GM19193 (cell line): ENCODE measurements around the gene CMC1.
A peak's percentile ranks its signal among the peaks of the same experiment; 100 is the strongest.

ENCODE experiments used
- POLR2A ChIP-seq: IDR thresholded peaks from 4 replicates; pipeline ENCODE4 v1.6.1; 2011; ENCODE audit not compliant: insufficient read depth, insufficient read length; ENCODE audit errors: extremely low read depth

CMC1 gene, protein sequence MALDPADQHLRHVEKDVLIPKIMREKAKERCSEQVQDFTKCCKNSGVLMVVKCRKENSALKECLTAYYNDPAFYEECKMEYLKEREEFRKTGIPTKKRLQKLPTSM

DNA sequence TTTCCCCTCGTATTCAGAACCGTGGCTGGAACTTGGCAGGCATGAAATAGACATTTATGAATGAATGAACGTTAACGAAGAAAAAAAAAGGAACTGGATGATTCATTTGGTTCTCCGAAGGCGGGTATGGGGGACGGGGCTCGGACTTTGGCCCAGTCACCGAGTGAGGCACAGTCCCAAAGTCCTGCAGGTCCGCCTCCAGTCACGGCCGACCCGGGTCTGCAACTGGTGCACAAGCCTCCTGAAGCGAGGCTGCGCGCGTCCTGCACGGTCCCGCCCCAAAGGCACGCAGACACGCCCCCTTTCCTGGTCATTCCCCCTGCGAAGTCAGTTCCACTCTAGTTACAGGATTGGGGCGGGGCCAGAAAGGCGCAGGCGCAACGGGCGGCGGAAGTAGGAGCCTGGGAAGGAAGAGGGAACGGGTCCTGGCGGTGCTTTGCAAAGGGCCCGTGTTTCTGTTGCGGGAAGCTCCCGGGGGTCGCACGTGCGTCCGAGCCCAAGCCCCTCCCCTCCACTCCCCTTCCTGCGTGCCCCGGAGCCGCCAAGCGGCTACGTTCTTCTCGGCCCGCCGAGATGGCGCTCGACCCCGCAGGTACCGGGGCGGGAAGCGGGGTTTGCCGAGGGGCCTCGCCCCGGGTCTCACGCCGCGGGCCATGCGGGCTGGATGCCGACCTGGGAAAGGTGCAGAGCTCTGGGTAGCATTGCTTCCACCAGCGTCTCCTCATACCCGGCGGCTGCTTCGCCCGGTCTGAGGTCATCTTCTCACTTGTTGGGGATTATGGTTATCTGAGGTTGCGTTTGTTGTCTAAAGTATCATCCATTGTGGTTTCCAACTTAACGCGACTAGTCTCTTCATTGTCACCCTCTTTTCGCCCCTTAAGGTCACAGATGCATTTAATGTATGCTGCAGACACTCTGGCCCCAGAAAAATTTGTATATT lies at the start of gene CMC1:
TSS of gene CMC1 (plus strand) at position 399 of the 940 bp plus-strand sequence. CDS start at position 574, 175 bp downstream.
- TF ChIP-seq POLR2A = peak; percentile 94

DNA sequence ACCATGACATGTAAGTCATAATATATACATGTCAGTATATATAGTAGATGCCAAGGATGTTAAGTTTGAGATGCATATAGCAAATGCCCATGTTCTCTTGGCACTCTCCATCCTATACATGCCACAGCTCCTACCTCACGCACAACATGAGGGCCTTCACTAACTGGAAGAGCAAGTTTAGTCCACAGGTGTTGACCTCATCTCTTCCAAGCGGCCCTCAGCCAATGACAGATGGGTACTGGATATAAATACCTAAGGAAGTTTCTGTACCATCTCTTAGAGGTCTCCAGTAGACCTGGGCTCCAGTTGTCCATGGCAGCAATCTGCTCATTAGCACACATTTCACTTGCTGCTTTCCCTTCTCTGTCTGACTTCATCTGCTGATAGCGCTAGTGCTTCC lies 43.3 kb upstream of the CMC1 start:
- TF ChIP-seq POLR2A = no peak

DNA sequence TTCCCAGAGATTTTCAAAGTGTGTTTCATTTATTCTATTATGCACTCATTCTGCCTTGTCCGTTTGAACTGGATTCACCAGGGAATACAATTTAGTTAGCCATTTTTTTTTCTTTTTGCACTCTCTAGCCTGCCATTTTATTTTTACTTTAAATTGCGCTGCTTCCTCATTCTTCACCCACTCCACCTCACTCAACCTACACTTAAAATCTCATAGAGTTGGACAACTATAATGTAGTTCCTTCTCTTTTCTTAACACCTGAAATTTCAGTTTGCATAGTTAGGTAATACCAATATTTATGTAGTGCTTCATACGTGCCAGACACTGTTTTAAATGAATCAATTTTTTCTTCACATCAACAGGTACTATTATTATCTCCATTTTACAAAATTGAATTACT lies 42.4 kb upstream of the CMC1 start:
- TF ChIP-seq POLR2A = no peak

DNA sequence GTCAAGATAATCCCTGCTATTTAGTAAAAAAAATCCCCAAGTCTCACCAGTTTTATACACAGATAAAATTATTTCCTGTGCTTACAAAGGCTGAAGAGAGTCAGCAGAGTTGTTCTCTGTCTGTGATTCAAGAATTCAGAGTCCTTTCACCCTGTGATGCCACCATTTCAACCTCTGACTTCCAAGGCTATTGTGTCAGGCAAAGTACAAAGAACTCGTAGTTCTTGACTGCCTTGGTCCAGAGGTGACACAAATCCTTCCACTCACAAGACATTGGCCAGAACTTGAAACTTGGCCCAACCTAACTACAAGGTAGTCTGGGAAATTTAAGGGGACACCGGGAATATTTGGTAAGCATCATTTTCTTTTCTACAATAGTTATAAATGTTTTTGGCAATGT lies 34.9 kb upstream of the CMC1 start:
- no peak for TF ChIP-seq POLR2A

DNA sequence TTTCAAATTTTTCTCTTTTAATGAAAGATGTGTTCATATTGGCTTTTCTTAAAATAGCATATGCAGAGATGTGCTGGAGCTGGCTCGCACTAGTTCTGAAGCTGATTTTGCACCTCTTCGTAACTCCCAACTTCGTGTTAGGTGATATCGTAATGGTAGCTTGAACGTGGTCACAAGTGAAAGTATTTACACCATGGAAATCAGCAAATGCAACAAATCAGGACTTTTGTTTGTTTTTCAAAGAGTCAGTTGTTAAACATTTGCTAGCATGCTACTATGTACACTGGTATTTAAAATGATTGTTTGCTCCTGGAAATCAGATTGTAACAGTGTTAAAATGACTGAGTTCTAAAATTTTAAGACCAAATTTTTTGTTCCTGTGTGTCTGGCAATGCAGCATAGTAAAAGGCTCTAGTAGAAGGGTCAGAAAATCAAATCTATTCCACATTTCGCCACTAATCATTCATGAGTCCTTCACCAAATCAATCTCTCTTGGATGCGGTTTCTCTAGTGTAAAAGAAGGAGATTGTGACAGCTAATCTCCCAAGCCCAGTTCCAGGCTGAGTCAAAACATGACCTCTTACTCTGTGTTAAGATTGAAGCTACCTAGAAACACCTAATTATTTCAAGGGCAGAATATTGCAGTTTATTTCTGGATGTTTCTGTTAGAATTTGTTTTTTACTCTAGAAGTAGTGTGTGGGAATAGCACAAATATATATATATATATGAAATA lies 34.3 kb upstream of the CMC1 start:
- no peak for TF ChIP-seq POLR2A

DNA sequence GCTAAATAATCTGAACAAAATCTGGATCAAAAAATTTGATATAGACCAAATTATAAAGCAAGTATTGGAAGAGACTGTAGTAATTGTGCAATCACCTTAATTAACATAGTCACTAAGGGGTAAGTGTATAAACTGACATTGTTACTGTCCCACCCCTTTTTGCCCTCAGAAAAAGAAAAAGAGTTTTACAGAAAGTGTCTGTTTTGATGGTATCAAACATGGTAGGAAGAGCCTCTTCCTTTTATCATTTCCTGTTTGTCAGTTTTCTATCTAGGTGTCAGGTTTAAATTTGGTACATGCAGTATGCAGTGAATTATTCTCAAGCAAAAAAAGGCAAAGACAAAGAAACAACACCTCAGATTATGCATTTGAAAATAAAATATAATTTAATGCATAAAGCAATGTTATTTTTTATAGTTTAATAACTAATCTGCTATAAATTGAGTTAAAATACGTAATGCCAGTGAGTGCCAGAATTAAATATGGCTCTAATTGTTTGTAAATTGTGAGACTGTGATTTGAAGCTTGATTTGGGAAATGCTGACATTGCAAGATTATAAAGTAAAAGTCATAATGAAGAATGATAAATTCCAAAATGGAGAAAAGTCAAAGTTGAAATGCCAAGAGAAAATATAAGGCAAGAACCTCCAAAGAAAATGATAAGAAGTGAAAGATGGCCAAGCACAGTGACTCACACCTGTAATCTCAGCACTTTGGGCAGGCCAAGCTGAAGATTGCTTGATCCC lies 30.3 kb upstream of the CMC1 start:
- TF ChIP-seq POLR2A = no peak

DNA sequence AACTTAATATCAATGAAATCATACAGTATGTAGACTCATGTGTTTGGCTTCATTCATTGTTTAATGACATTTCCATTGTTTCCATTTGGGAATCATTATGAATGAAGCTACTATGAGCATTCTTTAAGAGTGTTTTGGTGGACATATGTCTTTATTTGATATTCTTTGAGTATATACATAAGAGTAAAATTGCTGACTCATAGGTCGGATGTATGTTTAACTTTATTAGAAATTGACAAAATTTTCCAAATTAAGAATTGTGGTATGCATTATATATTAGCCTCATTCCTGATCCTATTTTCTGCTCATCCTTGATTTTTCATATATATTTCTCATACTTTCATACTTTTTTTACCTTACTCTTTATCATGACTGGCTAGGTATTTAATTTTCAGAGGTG lies 28.7 kb upstream of the CMC1 start:
- no peak for TF ChIP-seq POLR2A

DNA sequence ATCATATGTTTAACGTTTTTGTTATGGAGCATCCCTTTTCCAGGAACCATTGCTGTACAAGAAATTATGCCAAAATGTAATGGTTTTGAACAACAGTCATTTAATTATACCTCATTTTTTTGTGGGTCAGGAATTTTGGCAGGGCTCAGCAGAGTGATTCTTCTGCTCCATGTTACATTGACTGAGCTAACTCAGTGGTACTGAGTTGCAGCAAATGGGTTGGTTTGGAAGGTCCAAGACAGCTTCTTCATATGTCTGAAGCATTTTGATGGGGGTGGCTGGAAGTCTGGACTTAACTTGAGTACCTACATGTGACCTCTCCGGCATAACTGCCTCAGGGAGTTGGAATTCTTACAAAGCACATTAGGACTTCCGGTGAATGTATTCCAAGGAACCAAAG lies 26.0 kb upstream of the CMC1 start:
- TF ChIP-seq POLR2A = no peak

DNA sequence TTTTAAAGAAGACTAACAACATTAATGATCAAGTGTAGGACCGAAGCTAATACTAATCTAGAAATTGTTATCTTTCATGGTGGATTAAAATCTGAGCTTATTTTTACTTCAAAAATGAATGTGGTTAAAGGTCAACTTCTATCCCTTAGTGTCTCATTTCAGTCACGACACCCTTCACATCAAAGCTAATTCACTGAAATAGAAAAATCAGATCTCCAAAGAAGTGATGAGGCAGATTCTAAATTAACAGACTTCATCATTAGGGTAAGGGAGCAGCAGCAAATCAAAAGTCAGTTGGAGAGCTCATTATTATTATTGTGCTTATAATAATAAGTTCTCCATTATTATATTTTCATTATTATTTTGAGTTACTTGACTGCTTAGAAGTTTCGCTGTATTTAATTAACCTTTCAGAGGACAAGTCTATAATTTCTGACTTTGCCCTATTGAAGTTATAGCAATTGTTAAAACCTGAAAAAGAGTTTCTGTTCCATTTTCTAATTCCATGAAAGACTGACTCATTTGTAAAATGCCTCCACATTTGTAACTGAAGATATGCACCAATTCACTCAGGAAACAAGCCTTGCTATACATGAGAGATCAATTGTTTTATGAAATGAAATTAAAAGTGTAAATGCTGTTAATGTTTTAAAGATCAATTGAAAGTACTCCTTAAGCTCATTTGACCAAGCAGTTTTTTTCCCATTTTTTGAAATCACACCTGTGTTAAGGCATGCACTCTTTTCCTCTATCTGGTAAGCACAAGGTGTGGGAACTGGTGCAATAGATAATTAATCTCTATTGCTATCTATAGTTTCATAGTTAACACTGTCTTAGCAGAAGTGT lies 23.1 kb upstream of the CMC1 start:
- TF ChIP-seq POLR2A = no peak

DNA sequence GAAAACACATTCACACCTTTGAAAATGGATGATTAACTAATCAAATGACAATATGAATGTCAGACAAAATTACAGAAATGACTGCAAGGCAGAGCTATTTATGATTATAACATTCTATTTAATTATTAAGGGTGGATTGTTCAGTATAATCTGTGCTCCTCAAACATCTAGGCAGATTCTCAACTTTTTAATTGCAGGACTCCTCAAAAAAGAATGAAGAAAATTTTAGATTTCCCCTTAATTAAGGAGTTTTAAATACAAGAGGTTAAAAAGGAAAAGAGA lies 22.6 kb upstream of the CMC1 start:
- TF ChIP-seq POLR2A = no peak

DNA sequence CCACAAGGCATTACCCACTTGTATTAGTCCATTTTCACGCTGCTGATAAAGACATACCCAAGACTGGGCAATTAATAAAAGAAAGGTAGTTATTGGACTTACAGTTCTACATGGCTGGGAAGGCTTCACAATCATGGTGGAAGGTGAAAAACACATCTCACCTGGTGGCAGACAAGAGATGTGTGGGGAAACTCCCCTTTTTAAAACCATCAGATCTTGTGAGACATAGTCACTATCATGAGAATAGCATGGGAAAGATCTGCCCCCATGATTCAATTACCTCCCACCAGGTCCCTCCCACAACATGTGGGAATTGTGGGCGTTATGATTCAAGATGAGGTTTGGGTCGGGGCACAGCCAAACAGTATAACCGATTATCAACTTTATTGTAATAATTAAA lies 17.0 kb upstream of the CMC1 start:
- no peak for TF ChIP-seq POLR2A

DNA sequence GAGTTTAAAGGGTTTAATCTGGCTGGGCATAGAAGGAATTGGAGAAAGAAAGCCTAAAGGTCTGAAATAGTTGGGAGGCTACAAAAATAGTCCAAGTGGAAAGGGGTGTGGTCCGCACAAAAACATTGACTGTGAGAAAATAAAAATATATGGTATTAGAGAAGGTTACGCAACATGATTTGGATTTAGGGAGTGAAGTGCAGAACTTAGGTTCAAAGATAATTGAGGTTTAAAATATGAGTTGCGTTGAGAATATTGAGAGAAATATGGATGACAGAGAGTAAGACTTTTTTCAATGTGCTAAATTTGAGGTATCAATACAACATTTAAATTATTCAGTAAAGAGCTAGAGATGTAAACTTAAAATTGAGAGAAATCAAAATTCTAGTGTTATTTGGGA lies 15.4 kb upstream of the CMC1 start:
- no peak for TF ChIP-seq POLR2A

DNA sequence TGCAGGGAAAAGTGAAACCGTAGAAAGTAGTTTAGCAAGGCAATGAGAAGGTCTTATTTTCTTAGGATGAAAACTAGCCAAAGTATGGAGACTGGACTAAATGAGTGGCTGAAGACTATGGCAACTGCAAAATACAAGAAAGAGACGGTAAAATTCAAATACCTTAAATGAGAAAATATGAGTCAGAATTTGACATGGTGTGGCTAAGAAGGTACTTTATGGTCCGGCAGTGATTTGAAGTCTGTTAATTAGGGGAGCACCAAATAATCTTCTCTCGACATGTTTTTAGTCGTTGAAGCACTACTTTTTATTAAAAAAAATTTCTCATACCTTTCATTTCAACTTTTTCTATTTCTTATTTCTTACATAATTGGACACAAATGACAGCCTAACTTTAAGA lies 12.8 kb upstream of the CMC1 start:
- no peak for TF ChIP-seq POLR2A

DNA sequence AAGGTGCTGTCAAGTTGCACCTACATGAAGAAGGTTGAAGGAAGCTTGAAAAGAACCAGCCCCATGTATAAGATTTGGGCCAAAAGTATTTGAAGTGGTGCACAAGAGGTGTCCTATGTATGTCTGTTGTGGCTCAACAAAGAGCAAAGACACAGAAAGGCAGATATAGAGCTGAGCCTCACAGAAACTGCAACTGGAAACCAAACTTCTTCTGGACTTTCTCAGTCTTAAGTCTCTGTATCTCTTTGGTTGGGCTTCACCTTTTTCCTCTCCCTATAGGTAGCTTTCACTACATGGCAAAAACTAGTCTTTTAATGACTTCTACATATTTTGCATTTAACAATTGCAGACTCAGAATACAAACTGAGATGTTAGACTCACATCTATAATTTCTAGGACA lies 8.8 kb upstream of the CMC1 start:
- TF ChIP-seq POLR2A = no peak
